Uterus (tissue), 2 donors: ENCODE data around the gene IL17RB.

Experiments used
- CTCF ChIP-seq, 4 experiments: fragments of 200-600 bp in 2 of 4; fragments of 450-650 bp in 2 of 4; sonication (generic) in 2 of 4; IDR thresholded peaks; one replicate each; pipeline ENCODE4 v1.5.1; 2016 to 2019; ENCODE audit warnings: antibody characterized with exemption in 4 of 4, mild to moderate bottlenecking in 2 of 4, moderate library complexity in 1 of 4
- POLR2A ChIP-seq, 2 donors: fragments of 450-650 bp; IDR thresholded peaks; one replicate each; pipeline ENCODE4 v1.6.1; 2016; ENCODE audit warnings: antibody characterized with exemption in 2 of 2, mild to moderate bottlenecking in 1 of 2, moderate library complexity in 1 of 2

- no peak for TF ChIP-seq CTCF (IDR thresholded peaks at IDR 0.05)
- TF ChIP-seq POLR2A (IDR thresholded peaks at IDR 0.05): no peak
These were observed 24.0 kb upstream of the IL17RB start for GRCh38 chr3:53822331-53822741.
